HG02884 (cell line): Measurements from ENCODE around the gene ACTC1.

Experiments
- ATAC-seq: cut with Tn5 transposase; IDR thresholded peaks from one replicate; pipeline ENCODE4 v1.9.1; 2021; ENCODE audit warnings: mild to moderate bottlenecking, moderate library complexity; ENCODE audit not compliant: unreplicated experiment

ACTC1 gene

DNA sequence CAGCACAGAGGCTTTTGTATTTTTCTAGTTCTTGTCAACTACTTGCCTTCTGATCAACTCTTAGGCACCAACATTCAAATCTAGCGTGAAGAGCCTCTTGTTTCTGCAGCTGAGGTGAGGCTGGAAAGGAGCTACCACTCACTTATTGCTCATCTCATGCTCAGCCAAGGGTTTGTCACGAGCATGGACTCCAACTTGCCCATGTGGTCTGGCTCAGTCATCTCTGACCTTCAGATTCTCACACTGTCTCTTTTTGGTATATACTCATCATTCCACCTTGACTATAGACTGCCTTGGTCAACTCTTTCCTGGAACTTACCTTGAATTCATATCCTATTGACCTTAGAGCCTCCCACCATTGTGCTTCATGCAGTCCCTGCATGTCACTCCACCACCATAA, 35.4 kb downstream of the ACTC1 start:
- no peak for ATAC-seq

GRCh38 chr15:34759347-34759746, 36.0 kb downstream of the ACTC1 start:
- ATAC-seq = no peak

- no peak for ATAC-seq
These were observed 38.1 kb downstream of the ACTC1 start for GRCh38 chr15:34757262-34757661.

DNA sequence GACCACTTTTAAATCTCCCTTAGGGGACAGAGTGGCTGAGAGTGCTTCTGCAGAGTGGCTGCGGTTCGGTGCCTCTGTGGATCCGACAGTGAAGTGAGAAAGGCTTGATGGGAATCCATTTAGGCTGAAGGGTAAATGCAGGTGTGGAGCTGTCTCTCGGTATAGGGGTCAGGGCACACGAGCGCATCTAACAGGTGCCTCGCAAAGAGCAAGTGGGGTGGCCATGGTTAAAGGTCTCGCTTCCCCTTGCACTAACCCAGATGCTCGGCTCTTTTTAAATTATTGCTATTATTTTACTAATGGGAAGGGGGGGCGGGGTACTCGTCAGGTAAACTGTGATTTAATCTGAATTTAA, 40.0 kb downstream of the ACTC1 start:
- no peak for ATAC-seq

GRCh38 chr15:34754674-34755418, 40.5 kb downstream of the ACTC1 start, which contains the start of gene GJD2:
Gene GJD2, minus strand, starts transcription at chr15:34754998. Its CDS starts 510 bp downstream, at chr15:34754488.
- no peak for ATAC-seq

- no peak for ATAC-seq
These were observed 41.2 kb downstream of the ACTC1 start for GRCh38 chr15:34754171-34754601.

DNA sequence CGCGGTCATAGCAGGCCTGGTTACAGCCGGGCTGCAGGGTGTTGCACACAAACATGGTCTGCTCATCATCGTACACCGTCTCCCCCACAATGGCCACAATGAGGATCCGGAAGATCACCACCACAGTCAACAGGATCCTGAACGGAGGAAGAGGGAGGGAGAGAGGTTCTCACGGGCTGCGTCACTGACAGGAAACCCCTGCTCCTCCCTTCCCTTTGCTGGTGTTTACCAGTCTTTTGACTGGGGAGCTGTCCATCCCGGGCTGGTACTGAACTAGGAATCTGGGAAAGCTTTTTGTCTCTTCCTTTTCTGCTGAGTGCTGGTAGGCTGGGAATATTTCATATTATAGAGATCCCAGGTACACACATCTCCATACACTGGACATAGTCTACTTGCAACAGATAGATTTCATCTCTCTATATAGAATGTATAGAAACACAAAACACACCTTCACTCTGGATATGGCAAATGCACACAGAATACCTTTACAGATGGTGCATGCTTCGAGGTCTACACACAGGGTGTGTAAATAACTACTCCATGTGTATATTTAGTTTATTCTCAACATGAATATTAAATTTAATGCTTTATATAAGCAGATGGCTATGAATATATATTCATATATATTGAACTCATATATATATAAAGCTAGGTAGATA, 42.0 kb downstream of the ACTC1 start:
- no peak for ATAC-seq

DNA sequence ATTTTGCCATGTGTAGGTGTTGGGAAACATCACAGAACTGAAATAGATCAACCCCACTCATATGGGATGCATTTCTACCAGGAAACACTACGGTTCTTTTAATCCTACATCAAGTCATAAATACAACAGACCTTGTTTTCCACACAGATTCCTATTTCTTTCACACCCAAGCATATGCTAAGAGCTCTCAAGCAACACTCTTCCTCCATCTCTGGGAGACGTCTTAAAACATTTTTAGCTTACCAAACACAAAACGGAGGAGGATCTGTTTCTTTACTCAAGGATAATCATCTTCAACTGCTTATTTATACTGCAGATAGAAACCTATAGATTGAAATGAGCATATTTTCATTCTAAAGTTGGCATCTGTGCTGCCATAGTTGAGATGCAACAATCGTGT, 45.7 kb downstream of the ACTC1 start:
- no peak for ATAC-seq
